ENCODE data around the gene ITM2A.
A peak's percentile ranks its signal among the peaks of the same experiment; 100 is the strongest.

The ITM2A gene

GRCh38 chrX:79368441-79368840 is 1.3 kb upstream of the ITM2A start:
- Histone ChIP-seq H3K4me2 (no peak overlapping the region), H3K4me1 (ENCODE audit: low read depth, poor library complexity, severe bottlenecking) (no peaks in the 10 kb centered on the region), H3K9ac (no peak overlapping the region), H4K20me1 (ENCODE audit: insufficient read depth) (no peaks in the 10 kb centered on the region), H2AFZ (ENCODE audit: low read depth) (peak overlapping the region; percentile 74; the same call in 1 of the 2 replicates), H3K36me3 (ENCODE audit: insufficient read depth) (no peaks in the 10 kb centered on the region), H3K27ac (no peak overlapping the region), H3K79me2 (ENCODE audit: insufficient read depth, low read depth) (peaks cover 32% of the 10 kb centered on the region; the same call in 1 of the 2 replicates), H3K4me3 (IDR thresholded peaks at IDR 0.05; ENCODE audit: insufficient read depth, low read depth, low read length) (no peak overlapping the region), H3K27me3 (ENCODE audit: insufficient read depth, low read depth) (no peaks in the 10 kb centered on the region)
- TF ChIP-seq, protein P1, sequence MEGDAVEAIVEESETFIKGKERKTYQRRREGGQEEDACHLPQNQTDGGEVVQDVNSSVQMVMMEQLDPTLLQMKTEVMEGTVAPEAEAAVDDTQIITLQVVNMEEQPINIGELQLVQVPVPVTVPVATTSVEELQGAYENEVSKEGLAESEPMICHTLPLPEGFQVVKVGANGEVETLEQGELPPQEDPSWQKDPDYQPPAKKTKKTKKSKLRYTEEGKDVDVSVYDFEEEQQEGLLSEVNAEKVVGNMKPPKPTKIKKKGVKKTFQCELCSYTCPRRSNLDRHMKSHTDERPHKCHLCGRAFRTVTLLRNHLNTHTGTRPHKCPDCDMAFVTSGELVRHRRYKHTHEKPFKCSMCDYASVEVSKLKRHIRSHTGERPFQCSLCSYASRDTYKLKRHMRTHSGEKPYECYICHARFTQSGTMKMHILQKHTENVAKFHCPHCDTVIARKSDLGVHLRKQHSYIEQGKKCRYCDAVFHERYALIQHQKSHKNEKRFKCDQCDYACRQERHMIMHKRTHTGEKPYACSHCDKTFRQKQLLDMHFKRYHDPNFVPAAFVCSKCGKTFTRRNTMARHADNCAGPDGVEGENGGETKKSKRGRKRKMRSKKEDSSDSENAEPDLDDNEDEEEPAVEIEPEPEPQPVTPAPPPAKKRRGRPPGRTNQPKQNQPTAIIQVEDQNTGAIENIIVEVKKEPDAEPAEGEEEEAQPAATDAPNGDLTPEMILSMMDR (conservative IDR thresholded peaks at IDR 0.05; ENCODE audit: low read depth, low read length), result no peak

GRCh38 chrX:79367907-79368306 is 773 bp upstream of the ITM2A start:
- no peaks in the 10 kb centered on the region for H3K36me3 ChIP-seq (ENCODE audit: insufficient read depth)
- H3K27ac ChIP-seq, result peak overlapping the region; percentile 68
- no peaks in the 10 kb centered on the region for H3K27me3 ChIP-seq (ENCODE audit: insufficient read depth, low read depth)
- H4K20me1 ChIP-seq (ENCODE audit: insufficient read depth), result no peaks in the 10 kb centered on the region
- peak overlapping the region; percentile 74 for H2AFZ ChIP-seq (ENCODE audit: low read depth)
- peak overlapping the region; percentile 57 for H3K4me2 ChIP-seq
- no peak overlapping the region for H3K4me3 ChIP-seq (IDR thresholded peaks at IDR 0.05; ENCODE audit: insufficient read depth, low read depth, low read length)
- H3K9ac ChIP-seq, result peak overlapping the region; percentile 63; the same call in 1 of the 2 replicates
- TF ChIP-seq, protein P1 (conservative IDR thresholded peaks at IDR 0.05; ENCODE audit: low read depth, low read length), result no peak
- H3K79me2 ChIP-seq (ENCODE audit: insufficient read depth, low read depth), result peaks cover 38% of the 10 kb centered on the region; the same call in 1 of the 2 replicates
- H3K4me1 ChIP-seq (ENCODE audit: low read depth, poor library complexity, severe bottlenecking), result no peaks in the 10 kb centered on the region

- H3K4me1 ChIP-seq (ENCODE audit: low read depth, poor library complexity, severe bottlenecking), result peaks cover 6% of the 10 kb centered on the region
- peaks cover 42% of the 10 kb centered on the region; the same call in 1 of the 2 replicates for H3K79me2 ChIP-seq (ENCODE audit: insufficient read depth, low read depth)
- H3K4me3 ChIP-seq (IDR thresholded peaks at IDR 0.05; ENCODE audit: insufficient read depth, low read depth, low read length), result no peak overlapping the region
- H3K27me3 ChIP-seq (ENCODE audit: insufficient read depth, low read depth), result no peaks in the 10 kb centered on the region
- H3K4me2 ChIP-seq, result peak overlapping the region; percentile 57
- peak overlapping the region; percentile 68 for H3K27ac ChIP-seq
- H3K9ac ChIP-seq, result peak overlapping the region; percentile 63; the same call in 1 of the 2 replicates
- no peaks in the 10 kb centered on the region for H3K36me3 ChIP-seq (ENCODE audit: insufficient read depth)
- no peaks in the 10 kb centered on the region for H4K20me1 ChIP-seq (ENCODE audit: insufficient read depth)
- TF ChIP-seq, protein P1 (conservative IDR thresholded peaks at IDR 0.05; ENCODE audit: low read depth, low read length), result no peak
- H2AFZ ChIP-seq (ENCODE audit: low read depth), result peak overlapping the region; percentile 74
Measured at GRCh38 chrX:79366556-79366872, 620 bp downstream of the ITM2A start.

DNA sequence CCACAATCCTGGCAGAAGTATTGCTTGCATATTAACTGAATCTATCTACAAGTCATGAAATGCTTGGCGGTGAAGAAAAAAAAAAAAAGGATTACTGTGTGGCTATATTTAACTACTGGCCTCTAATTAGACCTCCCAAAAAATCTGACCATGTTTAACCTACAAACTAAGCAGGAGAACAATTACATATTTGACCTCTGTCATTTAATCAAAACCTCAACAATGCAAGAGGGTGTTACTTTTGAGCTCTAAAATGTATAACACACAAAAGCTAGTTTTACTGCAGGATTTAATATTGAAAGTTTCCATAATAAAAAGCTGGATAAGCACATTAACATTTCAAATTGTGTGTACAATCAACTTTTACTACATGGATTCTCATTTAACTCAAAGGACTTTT is 1.5 kb downstream of the ITM2A start:
- peak overlapping the region; percentile 63; the same call in 1 of the 2 replicates for H3K9ac ChIP-seq
- H4K20me1 ChIP-seq (ENCODE audit: insufficient read depth), result no peaks in the 10 kb centered on the region
- no peak overlapping the region for H3K4me3 ChIP-seq (IDR thresholded peaks at IDR 0.05; ENCODE audit: insufficient read depth, low read depth, low read length)
- no peak overlapping the region for H2AFZ ChIP-seq (ENCODE audit: low read depth)
- TF ChIP-seq, protein P1 (conservative IDR thresholded peaks at IDR 0.05; ENCODE audit: low read depth, low read length), result no peak
- peaks cover 42% of the 10 kb centered on the region; the same call in 1 of the 2 replicates for H3K79me2 ChIP-seq (ENCODE audit: insufficient read depth, low read depth)
- peak overlapping the region; percentile 57 for H3K4me2 ChIP-seq
- H3K36me3 ChIP-seq (ENCODE audit: insufficient read depth), result no peaks in the 10 kb centered on the region
- H3K4me1 ChIP-seq (ENCODE audit: low read depth, poor library complexity, severe bottlenecking), result peaks cover 10% of the 10 kb centered on the region
- H3K27ac ChIP-seq, result peak overlapping the region; percentile 68
- no peaks in the 10 kb centered on the region for H3K27me3 ChIP-seq (ENCODE audit: insufficient read depth, low read depth)
